ENCODE measurements around the gene ANO9. TPM values are rescaled to one million over a fixed set of nuclear protein-coding genes. Genes with fewer than 3 reads are reported as not detected.
A peak's percentile ranks its signal among the peaks of the same experiment; 100 is the strongest.

Gene ANO9
- total and polyA plus RNA-seq, 2 experiments from 2014 or later: 9.0 to 10.2 TPM

- no peak overlapping the region for H3K4me3 ChIP-seq
- TF ChIP-seq REST (IDR thresholded peaks at IDR 0.05; ENCODE audit: unreplicated experiment) (no peak), STAT1 (IDR thresholded peaks at IDR 0.05; ENCODE audit: unreplicated experiment) (no peak), ZNF462 (CRISPR knock-in tag; IDR thresholded peaks at IDR 0.05) (no peak), JUNB (IDR thresholded peaks at IDR 0.05; ENCODE audit: unreplicated experiment) (no peak), EZH2phosphoT487 (IDR thresholded peaks at IDR 0.05; ENCODE audit: unreplicated experiment) (no peak), ZNF331 (CRISPR knock-in tag; IDR thresholded peaks at IDR 0.05; ENCODE audit: low read depth) (no peak), ZNF114 (CRISPR knock-in tag; IDR thresholded peaks at IDR 0.05) (no peak), ETS1 (IDR thresholded peaks at IDR 0.05) (no peak), EZH2 (IDR thresholded peaks at IDR 0.05; ENCODE audit: low read depth, unreplicated experiment) (no peak), CREB1 (CRISPR knock-in tag; IDR thresholded peaks at IDR 0.05; ENCODE audit: low read depth) (no peak), NANOG (IDR thresholded peaks at IDR 0.05; ENCODE audit: borderline replicate concordance) (no peak), CTCF (conservative IDR thresholded peaks at IDR 0.05; ENCODE audit: low read depth in 2 of 2) (no peak), POLR2AphosphoS5 (IDR thresholded peaks at IDR 0.05; ENCODE audit: low read depth) (no peak)
- H3K27ac ChIP-seq (ENCODE audit: low read depth): no peak overlapping the region
- Mint-ChIP-seq H3K27ac (no peak overlapping the region), H3K9me3 (no peaks in the 10 kb centered on the region), H3K27me3 (ENCODE audit: insufficient read depth, low read depth, poor library complexity) (peaks cover 32% of the 10 kb centered on the region), H3K36me3 (ENCODE audit: low read depth) (no peaks in the 10 kb centered on the region), H3K4me3 (no peak overlapping the region), H3K4me1 (peaks cover 11% of the 10 kb centered on the region)
- no peaks in the 10 kb centered on the region for H4K20me1 ChIP-seq (replicated peaks; ENCODE audit: insufficient read depth)
- peaks cover 16% of the 10 kb centered on the region for H3F3A ChIP-seq (replicated peaks; ENCODE audit: low read depth)
- H3K36me3 ChIP-seq (ENCODE audit: insufficient read depth): no peaks in the 10 kb centered on the region
- DNase-seq (ENCODE audit: low spot score) (peak; percentile 43), ATAC-seq (no peak)
- H3K27me3 ChIP-seq (ENCODE audit: insufficient read depth): no peaks in the 10 kb centered on the region
- no peak overlapping the region for H2AFZ ChIP-seq
- no peak overlapping the region for H3K4me2 ChIP-seq
- H3K9me2 ChIP-seq (ENCODE audit: insufficient read depth): no peaks in the 10 kb centered on the region
- no peaks in the 10 kb centered on the region for H3K79me2 ChIP-seq (replicated peaks; ENCODE audit: insufficient read depth)
- H3K4me1 ChIP-seq (ENCODE audit: insufficient read depth): peaks cover 4% of the 10 kb centered on the region
Observed at GRCh38 chr11:443542-444199, 1.9 kb upstream of the ANO9 start.
